ENCODE results near the gene ACADSB. TPM values are rescaled to one million over a fixed set of nuclear protein-coding genes. Genes with fewer than 3 reads are reported as not detected.

The ACADSB gene
- 6.5 and 8.5 TPM in 2 replicates for total RNA-seq (2014; rRNA removed; shearing (Covaris generic))
- 3.7 and 4.1 TPM in 2 replicates for polyA plus RNA-seq (2016; fragmentation: Nextera tagmentation; extraction: Ambion mirVana)
- long read RNA-seq, partial matches to known transcripts = 0 of 1 reads
- long read RNA-seq, other reads (novel, unspliced or antisense) = 1 of 1 reads

DNA sequence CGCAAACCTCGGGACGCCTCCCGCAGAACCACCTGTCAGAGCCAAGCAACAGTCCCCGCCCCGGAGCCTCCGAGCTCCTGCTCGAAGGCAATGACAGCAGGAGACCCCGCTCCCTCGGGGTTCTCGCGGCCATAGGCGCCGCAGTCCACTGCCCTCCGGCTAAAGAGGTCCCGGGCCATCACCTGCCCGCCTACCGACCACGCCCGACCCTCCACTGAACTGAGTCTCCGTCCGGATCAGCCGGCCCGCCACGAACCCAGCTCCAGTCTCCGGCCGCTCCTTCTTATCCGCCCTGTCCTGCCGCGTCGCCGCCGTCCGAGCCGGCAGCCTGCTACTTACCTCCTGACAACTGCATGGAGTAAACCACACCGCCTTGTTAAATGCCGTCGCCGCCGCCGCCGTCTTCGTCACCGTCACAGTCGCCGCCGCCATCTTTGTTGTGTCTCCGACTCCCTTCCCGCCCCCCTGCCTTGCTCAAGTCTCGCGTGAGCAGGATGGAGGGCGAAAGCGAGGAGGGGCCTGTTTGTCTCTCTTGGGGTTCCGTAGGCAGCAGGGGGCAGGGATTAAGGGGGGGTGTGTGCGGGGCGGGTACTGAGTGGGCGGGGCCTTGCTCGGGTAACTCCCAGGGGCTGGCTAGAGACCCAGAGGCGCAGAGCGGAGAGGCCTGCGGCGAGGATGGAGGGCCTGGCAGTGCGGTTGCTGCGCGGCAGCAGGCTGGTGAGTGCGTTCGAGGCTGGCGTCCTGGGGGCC is at the start of gene ACADSB, which contains the start of gene IKZF5:
Gene ACADSB (plus strand): TSS at position 652 of the 750 bp plus-strand sequence. CDS start 24 bp downstream, at position 676.
Gene IKZF5 (minus strand): TSS at position 441 of the 750 bp plus-strand sequence. CDS start 10,170 bp downstream, outside the sequence.
- peak; percentile 95 for ATAC-seq

DNA sequence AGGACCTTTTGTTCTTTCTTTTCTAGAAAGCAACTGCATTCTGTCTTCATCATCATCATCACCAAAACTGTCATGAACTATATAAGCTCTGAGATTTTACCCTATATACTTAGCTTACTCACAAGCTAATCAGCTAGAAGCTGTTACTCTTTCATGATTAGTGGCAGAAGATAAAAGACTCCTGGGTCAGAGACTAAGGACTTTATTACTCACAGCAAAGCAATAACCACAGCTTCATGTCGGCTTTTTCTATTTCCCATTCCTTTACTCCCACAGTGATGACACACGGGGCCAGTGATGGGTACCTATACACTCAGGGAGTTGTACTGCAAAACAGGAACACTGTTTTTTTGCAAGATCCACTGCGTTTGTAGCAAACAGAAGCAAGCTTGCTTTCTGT is 46.4 kb upstream of the ACADSB start:
- H3K9me2 ChIP-seq (ENCODE audit: insufficient read depth) = no peaks in the 10 kb centered on the region; the same call in 1 of the 2 replicates
- no peak overlapping the region for H2AFZ ChIP-seq
- H3K4me1 ChIP-seq (ENCODE audit: insufficient read depth) = no peaks in the 10 kb centered on the region
- H3K4me3 Mint-ChIP-seq = no peak overlapping the region
- DNase-seq (ENCODE audit: low spot score) = no peak
- no peaks in the 10 kb centered on the region for H3K79me2 ChIP-seq (replicated peaks; ENCODE audit: insufficient read depth)
- no peaks in the 10 kb centered on the region for H3F3A ChIP-seq (replicated peaks; ENCODE audit: low read depth)
- H3K27me3 Mint-ChIP-seq (ENCODE audit: insufficient read depth, low read depth, poor library complexity) = peaks cover 3% of the 10 kb centered on the region
- H3K4me2 ChIP-seq = no peak overlapping the region
- peaks cover 48% of the 10 kb centered on the region for H3K9me3 Mint-ChIP-seq
- no peak for ATAC-seq
- H3K4me1 Mint-ChIP-seq = no peaks in the 10 kb centered on the region
- H3K36me3 Mint-ChIP-seq (ENCODE audit: low read depth) = peaks cover 29% of the 10 kb centered on the region; the same call in 2 of the 3 replicates
- no peaks in the 10 kb centered on the region for H4K20me1 ChIP-seq (replicated peaks; ENCODE audit: insufficient read depth)
- no peak overlapping the region for H3K27ac Mint-ChIP-seq
- no peaks in the 10 kb centered on the region for H3K36me3 ChIP-seq (ENCODE audit: insufficient read depth)
- no peak overlapping the region for H3K27ac ChIP-seq (ENCODE audit: low read depth)
- H3K4me3 ChIP-seq = no peak overlapping the region
- H3K27me3 ChIP-seq (ENCODE audit: insufficient read depth) = peaks cover 2% of the 10 kb centered on the region; the same call in 1 of the 2 replicates
- TF ChIP-seq JUNB (IDR thresholded peaks at IDR 0.05; ENCODE audit: unreplicated experiment) = no peak
- TF ChIP-seq, protein P1, sequence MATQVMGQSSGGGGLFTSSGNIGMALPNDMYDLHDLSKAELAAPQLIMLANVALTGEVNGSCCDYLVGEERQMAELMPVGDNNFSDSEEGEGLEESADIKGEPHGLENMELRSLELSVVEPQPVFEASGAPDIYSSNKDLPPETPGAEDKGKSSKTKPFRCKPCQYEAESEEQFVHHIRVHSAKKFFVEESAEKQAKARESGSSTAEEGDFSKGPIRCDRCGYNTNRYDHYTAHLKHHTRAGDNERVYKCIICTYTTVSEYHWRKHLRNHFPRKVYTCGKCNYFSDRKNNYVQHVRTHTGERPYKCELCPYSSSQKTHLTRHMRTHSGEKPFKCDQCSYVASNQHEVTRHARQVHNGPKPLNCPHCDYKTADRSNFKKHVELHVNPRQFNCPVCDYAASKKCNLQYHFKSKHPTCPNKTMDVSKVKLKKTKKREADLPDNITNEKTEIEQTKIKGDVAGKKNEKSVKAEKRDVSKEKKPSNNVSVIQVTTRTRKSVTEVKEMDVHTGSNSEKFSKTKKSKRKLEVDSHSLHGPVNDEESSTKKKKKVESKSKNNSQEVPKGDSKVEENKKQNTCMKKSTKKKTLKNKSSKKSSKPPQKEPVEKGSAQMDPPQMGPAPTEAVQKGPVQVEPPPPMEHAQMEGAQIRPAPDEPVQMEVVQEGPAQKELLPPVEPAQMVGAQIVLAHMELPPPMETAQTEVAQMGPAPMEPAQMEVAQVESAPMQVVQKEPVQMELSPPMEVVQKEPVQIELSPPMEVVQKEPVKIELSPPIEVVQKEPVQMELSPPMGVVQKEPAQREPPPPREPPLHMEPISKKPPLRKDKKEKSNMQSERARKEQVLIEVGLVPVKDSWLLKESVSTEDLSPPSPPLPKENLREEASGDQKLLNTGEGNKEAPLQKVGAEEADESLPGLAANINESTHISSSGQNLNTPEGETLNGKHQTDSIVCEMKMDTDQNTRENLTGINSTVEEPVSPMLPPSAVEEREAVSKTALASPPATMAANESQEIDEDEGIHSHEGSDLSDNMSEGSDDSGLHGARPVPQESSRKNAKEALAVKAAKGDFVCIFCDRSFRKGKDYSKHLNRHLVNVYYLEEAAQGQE (IDR thresholded peaks at IDR 0.05; ENCODE audit: unreplicated experiment) = no peak
- no peak for TF ChIP-seq CREB1 (CRISPR knock-in tag; IDR thresholded peaks at IDR 0.05; ENCODE audit: low read depth)
- TF ChIP-seq EZH2 (IDR thresholded peaks at IDR 0.05; ENCODE audit: low read depth, unreplicated experiment) = no peak
- TF ChIP-seq STAT1 (IDR thresholded peaks at IDR 0.05; ENCODE audit: unreplicated experiment) = no peak
- TF ChIP-seq, protein P2, sequence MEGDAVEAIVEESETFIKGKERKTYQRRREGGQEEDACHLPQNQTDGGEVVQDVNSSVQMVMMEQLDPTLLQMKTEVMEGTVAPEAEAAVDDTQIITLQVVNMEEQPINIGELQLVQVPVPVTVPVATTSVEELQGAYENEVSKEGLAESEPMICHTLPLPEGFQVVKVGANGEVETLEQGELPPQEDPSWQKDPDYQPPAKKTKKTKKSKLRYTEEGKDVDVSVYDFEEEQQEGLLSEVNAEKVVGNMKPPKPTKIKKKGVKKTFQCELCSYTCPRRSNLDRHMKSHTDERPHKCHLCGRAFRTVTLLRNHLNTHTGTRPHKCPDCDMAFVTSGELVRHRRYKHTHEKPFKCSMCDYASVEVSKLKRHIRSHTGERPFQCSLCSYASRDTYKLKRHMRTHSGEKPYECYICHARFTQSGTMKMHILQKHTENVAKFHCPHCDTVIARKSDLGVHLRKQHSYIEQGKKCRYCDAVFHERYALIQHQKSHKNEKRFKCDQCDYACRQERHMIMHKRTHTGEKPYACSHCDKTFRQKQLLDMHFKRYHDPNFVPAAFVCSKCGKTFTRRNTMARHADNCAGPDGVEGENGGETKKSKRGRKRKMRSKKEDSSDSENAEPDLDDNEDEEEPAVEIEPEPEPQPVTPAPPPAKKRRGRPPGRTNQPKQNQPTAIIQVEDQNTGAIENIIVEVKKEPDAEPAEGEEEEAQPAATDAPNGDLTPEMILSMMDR (conservative IDR thresholded peaks at IDR 0.05; ENCODE audit: low read depth in 2 of 2) = no peak

More for the DNA sequence above, at the start of gene ACADSB, which contains the start of gene IKZF5:
- H3K27ac ChIP-seq (ENCODE audit: low read depth) = peak within 1 kb of the TSS; percentile 88; the same call in 1 of the 2 replicates
- Mint-ChIP-seq H3K36me3 (ENCODE audit: low read depth) (peaks cover 26% of the 10 kb centered on the region), H3K4me3 (peak within 1 kb of the TSS; percentile 96), H3K27ac (peak within 1 kb of the TSS; percentile 97), H3K9me3 (no peaks in the 10 kb centered on the region; the same call in 2 of the 3 replicates), H3K27me3 (ENCODE audit: insufficient read depth, low read depth, poor library complexity) (peaks cover 33% of the 10 kb centered on the region), H3K4me1 (peaks cover 29% of the 10 kb centered on the region)
- H3F3A ChIP-seq (replicated peaks; ENCODE audit: low read depth) = no peaks in the 10 kb centered on the region
- peaks cover 13% of the 10 kb centered on the region for H3K4me1 ChIP-seq (ENCODE audit: insufficient read depth)
- no peaks in the 10 kb centered on the region; the same call in 1 of the 2 replicates for H4K20me1 ChIP-seq (replicated peaks; ENCODE audit: insufficient read depth)
- DNase-seq (ENCODE audit: low spot score) = peak; percentile 99
- peak within 1 kb of the TSS; percentile 98 for H3K4me3 ChIP-seq
- H3K27me3 ChIP-seq (ENCODE audit: insufficient read depth) = peaks cover 26% of the 10 kb centered on the region
- peak within 1 kb of the TSS; percentile 96 for H3K4me2 ChIP-seq
- no peaks in the 10 kb centered on the region for H3K36me3 ChIP-seq (ENCODE audit: insufficient read depth)
- TF ChIP-seq POLR2AphosphoS5 (IDR thresholded peaks at IDR 0.05; ENCODE audit: low read depth) = peak; percentile 89
- TF ChIP-seq EZH2phosphoT487 (IDR thresholded peaks at IDR 0.05; ENCODE audit: unreplicated experiment) = no peak
- TF ChIP-seq ZNF114 (CRISPR knock-in tag; IDR thresholded peaks at IDR 0.05) = no peak
- TF ChIP-seq, protein P3, sequence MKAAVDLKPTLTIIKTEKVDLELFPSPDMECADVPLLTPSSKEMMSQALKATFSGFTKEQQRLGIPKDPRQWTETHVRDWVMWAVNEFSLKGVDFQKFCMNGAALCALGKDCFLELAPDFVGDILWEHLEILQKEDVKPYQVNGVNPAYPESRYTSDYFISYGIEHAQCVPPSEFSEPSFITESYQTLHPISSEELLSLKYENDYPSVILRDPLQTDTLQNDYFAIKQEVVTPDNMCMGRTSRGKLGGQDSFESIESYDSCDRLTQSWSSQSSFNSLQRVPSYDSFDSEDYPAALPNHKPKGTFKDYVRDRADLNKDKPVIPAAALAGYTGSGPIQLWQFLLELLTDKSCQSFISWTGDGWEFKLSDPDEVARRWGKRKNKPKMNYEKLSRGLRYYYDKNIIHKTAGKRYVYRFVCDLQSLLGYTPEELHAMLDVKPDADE (IDR thresholded peaks at IDR 0.05) = peak; percentile 53
- TF ChIP-seq CREB1 (CRISPR knock-in tag; IDR thresholded peaks at IDR 0.05; ENCODE audit: low read depth) = peak; percentile 80
- peak within 1 kb of the TSS; percentile 92 for H2AFZ ChIP-seq
- H3K9me2 ChIP-seq (ENCODE audit: insufficient read depth) = no peaks in the 10 kb centered on the region
- H3K79me2 ChIP-seq (replicated peaks; ENCODE audit: insufficient read depth) = peaks cover 51% of the 10 kb centered on the region
